A549 (cell line): ENCODE data around the gene LRRC4B. TPM values are rescaled to one million over a fixed set of nuclear protein-coding genes. Genes with fewer than 3 reads are reported as not detected.

Experiments
- ATAC-seq, 2 experiments: fragments of 200-7000 bp in 1 of 2; fragments of >200 bp in 1 of 2; cut with Nextera tagmentation in 1 of 2; cut with Tn5 transposase in 1 of 2; 3 replicates each; pipeline versions ENCODE4 v1.8.0 to v1.9.1; 2018 to 2020; ENCODE audit warnings: mild to moderate bottlenecking in 1 of 2, moderate library complexity in 1 of 2
- CTCF ChIA-PET: fragments of 300-600 bp; sonication (Branson Sonifier 250); formaldehyde crosslinking; extraction: SDS; loops from one replicate; lab custom pipeline; 2021; ENCODE audit warnings: antibody characterized with exemption, inconsistent platforms; lab: Yijun Ruan, JAX
- POLR2A ChIA-PET: fragments of 350-600 bp; formaldehyde crosslinking; extraction: SDS; loops from one replicate; lab custom pipeline; 2021; ENCODE audit warnings: antibody characterized with exemption, inconsistent platforms; lab: Yijun Ruan, JAX
- DNase-seq, 2 experiments: peaks; one replicate each; pipeline versions ENCODE4 v3.0.0 to v3.0.0-alpha.2; 2011 to 2016; ENCODE audit warnings: low read depth in 1 of 2, low spot score in 1 of 2
- FAIRE-seq: peaks from 2 replicates; lab custom pipeline; 2011; peaks lifted over from hg19 to GRCh38; lab: Jason Lieb, UNC
- H3K27ac ChIP-seq, 2 experiments: fragments of >200 bp; sonication (Bioruptor Twin); formaldehyde crosslinking; 3 replicates each; pipeline ENCODE4 v1.5.1; 2016 to 2017
- H3K4me1 ChIP-seq: fragments of >200 bp; sonication (Bioruptor Twin); formaldehyde crosslinking; 3 replicates; pipeline ENCODE4 v1.6.1; 2016
- H3K4me2 ChIP-seq: fragments of >200 bp; sonication (Bioruptor Twin); formaldehyde crosslinking; 3 replicates; pipeline ENCODE4 v1.6.1; 2016
- H3K4me3 ChIP-seq: fragments of >200 bp; sonication (Bioruptor Twin); formaldehyde crosslinking; 3 replicates; pipeline ENCODE4 v1.5.1; 2016
- H3K9me3 ChIP-seq: fragments of >200 bp; sonication (Bioruptor Twin); formaldehyde crosslinking; 3 replicates; pipeline ENCODE4 v1.6.1; 2016
- CBX2 ChIP-seq: fragments of 200-600 bp; sonication (generic); IDR thresholded peaks from 2 replicates; pipeline ENCODE4 v1.6.1; 2016; ENCODE audit warnings: low read depth, mild to moderate bottlenecking, borderline replicate concordance
- CBX8 ChIP-seq: fragments of 200-600 bp; sonication (generic); IDR thresholded peaks from 2 replicates; pipeline ENCODE4 v1.6.1; 2016
- CHD2 ChIP-seq: fragments of 150-350 bp; IDR thresholded peaks from 2 replicates; pipeline ENCODE4 v1.6.1; 2014; ENCODE audit warnings: low read length; ENCODE audit not compliant: partially characterized antibody
- CTCF ChIP-seq: fragments of >200 bp; sonication (Bioruptor Twin); formaldehyde crosslinking; IDR thresholded peaks from 3 replicates; pipeline ENCODE4 v1.5.1; 2016
- EHMT2 ChIP-seq: fragments of 200-600 bp; sonication (generic); IDR thresholded peaks from 2 replicates; pipeline ENCODE4 v1.6.1; 2016; ENCODE audit warnings: antibody characterized with exemption, low read depth, mild to moderate bottlenecking, moderate library complexity
- EP300 ChIP-seq, 2 experiments: fragments of >200 bp; sonication (Bioruptor Twin); formaldehyde crosslinking; IDR thresholded peaks; 2 replicates in 1 of 2; 3 replicates in 1 of 2; pipeline ENCODE4 v1.6.1; 2016 to 2017
- FOSB ChIP-seq: fragments of 250-450 bp; sonication (Bioruptor Pico); IDR thresholded peaks from 2 replicates; pipeline ENCODE4 v1.5.0; 2020; ENCODE audit warnings: mild to moderate bottlenecking, moderate library complexity
- FOSL2 ChIP-seq, 2 experiments: fragments of 450-650 bp in 1 of 2; fragments of >200 bp in 1 of 2; sonication (Bioruptor Twin) in 1 of 2; formaldehyde crosslinking; IDR thresholded peaks; 2 replicates each; pipeline versions ENCODE4 v1.5.0 to v1.6.1; 2016 to 2020; ENCODE audit warnings: mild to moderate bottlenecking in 1 of 2, moderate library complexity in 1 of 2
- GATA3 ChIP-seq: IDR thresholded peaks from 2 replicates; pipeline ENCODE4 v1.6.1; 2012; ENCODE audit warnings: borderline replicate concordance
- HDAC2 ChIP-seq: fragments of 200-600 bp; sonication (generic); IDR thresholded peaks from 2 replicates; pipeline ENCODE4 v1.6.1; 2016
- HMGXB4 ChIP-seq: fragments of 250-450 bp; sonication (Bioruptor Pico); IDR thresholded peaks from 2 replicates; pipeline ENCODE4 v1.5.0; 2021; ENCODE audit warnings: mild to moderate bottlenecking, moderate library complexity, borderline replicate concordance
- HOXA7 ChIP-seq: fragments of 250-450 bp; sonication (Bioruptor Pico); IDR thresholded peaks from 2 replicates; pipeline ENCODE4 v1.5.0; 2020; ENCODE audit warnings: mild to moderate bottlenecking, moderate library complexity
- HOXB13 ChIP-seq: fragments of 250-450 bp; sonication (Bioruptor Pico); IDR thresholded peaks from 2 replicates; pipeline ENCODE4 v1.5.0; 2020; ENCODE audit warnings: low read depth, mild to moderate bottlenecking, moderate library complexity
- JUN ChIP-seq, 2 experiments: fragments of >200 bp; sonication (Bioruptor Twin); formaldehyde crosslinking; IDR thresholded peaks; 2 replicates in 1 of 2; 3 replicates in 1 of 2; pipeline ENCODE4 v1.6.1; 2016 to 2017
- KDM1A ChIP-seq: fragments of 200-600 bp; sonication (generic); IDR thresholded peaks from 2 replicates; pipeline ENCODE4 v1.6.1; 2016; ENCODE audit warnings: low read depth, mild to moderate bottlenecking
- KDM5A ChIP-seq: fragments of 200-600 bp; sonication (generic); IDR thresholded peaks from 2 replicates; pipeline ENCODE4 v1.6.1; 2016; ENCODE audit warnings: antibody characterized with exemption, mild to moderate bottlenecking
- MAX ChIP-seq: IDR thresholded peaks from 2 replicates; pipeline ENCODE4 v1.6.1; 2012
- MYC ChIP-seq: IDR thresholded peaks from 2 replicates; pipeline ENCODE4 v1.6.1; 2012; ENCODE audit warnings: mild to moderate bottlenecking, inconsistent platforms, low read length, improper control_type of control experiment, borderline replicate concordance
- NR3C1 ChIP-seq: fragments of >200 bp; sonication (Bioruptor Twin); formaldehyde crosslinking; IDR thresholded peaks from 3 replicates; pipeline ENCODE4 v1.6.1; 2017
- PHF8 ChIP-seq: fragments of 200-600 bp; sonication (generic); IDR thresholded peaks from 2 replicates; pipeline ENCODE4 v1.6.1; 2016; ENCODE audit warnings: low read depth, mild to moderate bottlenecking, antibody characterized with exemption, moderate library complexity, borderline replicate concordance
- POLR2A ChIP-seq: IDR thresholded peaks from 2 replicates; pipeline ENCODE4 v1.6.1; 2012; ENCODE audit warnings: mild to moderate bottlenecking, low read length
- RARB ChIP-seq: fragments of 250-450 bp; sonication (Bioruptor Pico); IDR thresholded peaks from 2 replicates; pipeline ENCODE4 v1.8.0; 2021; ENCODE audit warnings: mild to moderate bottlenecking, moderate library complexity
- RCOR1 ChIP-seq: fragments of 150-350 bp; IDR thresholded peaks from 2 replicates; pipeline ENCODE4 v1.6.1; 2014; ENCODE audit warnings: antibody characterized with exemption, low read length, low read depth
- RFX5 ChIP-seq: fragments of 450-650 bp; IDR thresholded peaks from 2 replicates; pipeline ENCODE4 v1.7.1; 2014; ENCODE audit warnings: antibody characterized with exemption, mild to moderate bottlenecking, moderate library complexity
- RNF2 ChIP-seq: fragments of 200-600 bp; sonication (generic); IDR thresholded peaks from 2 replicates; pipeline ENCODE4 v1.6.1; 2016; ENCODE audit warnings: low read depth, mild to moderate bottlenecking, antibody characterized with exemption, moderate library complexity, borderline replicate concordance
- SMC3 ChIP-seq: fragments of >200 bp; sonication (Bioruptor Twin); formaldehyde crosslinking; IDR thresholded peaks from 3 replicates; pipeline ENCODE4 v1.6.1; 2018; ENCODE audit warnings: inconsistent platforms
- ZC3H11A ChIP-seq: fragments of 450-650 bp; IDR thresholded peaks from 2 replicates; pipeline ENCODE4 v1.6.1; 2014; ENCODE audit warnings: antibody characterized with exemption, mild to moderate bottlenecking
- ZNF302 ChIP-seq: fragments of 250-450 bp; sonication (Bioruptor Pico); IDR thresholded peaks from 2 replicates; pipeline ENCODE4 v1.9.0; 2021; ENCODE audit warnings: inconsistent platforms, mild to moderate bottlenecking, moderate library complexity
- WGBS: methylation state at CpG from one replicate; pipeline ENCODE4 v1.1.6; 2017; ENCODE audit errors: missing lambda C conversion rate; 5-methylcytosine and 5-hydroxymethylcytosine counted together
- polyA plus RNA-seq, 4 experiments: library from polyadenylated mRNA; depleted of rRNA in 3 of 4; stranded (reverse); fragments of >200 nt; fragmentation: RNase III in 1 of 4; extraction: RNeasy Plus Mini Kit Qiagen cat#74134 plus additional on column Dnase treatment in 1 of 4; gene quantifications; 2 replicates in 3 of 4; 3 replicates in 1 of 4; pipeline ENCODE4 v1.2.3, GENCODE V29; 2011 to 2017
- TF ChIP-seq, protein P1 (sequence below): fragments of 250-450 bp; sonication (Bioruptor Pico); IDR thresholded peaks from 2 replicates; pipeline ENCODE4 v1.5.0; 2020; ENCODE audit warnings: low read depth, mild to moderate bottlenecking, moderate library complexity
- TF ChIP-seq, protein P2 (sequence below): fragments of >200 bp; sonication (Bioruptor Twin); formaldehyde crosslinking; IDR thresholded peaks from 2 replicates; pipeline ENCODE4 v1.6.1; 2016

Gene LRRC4B
- polyA plus RNA-seq, 2 of the 4 experiments (the other 2 are of a cell fraction) = 0.54 to 0.97 TPM

DNA sequence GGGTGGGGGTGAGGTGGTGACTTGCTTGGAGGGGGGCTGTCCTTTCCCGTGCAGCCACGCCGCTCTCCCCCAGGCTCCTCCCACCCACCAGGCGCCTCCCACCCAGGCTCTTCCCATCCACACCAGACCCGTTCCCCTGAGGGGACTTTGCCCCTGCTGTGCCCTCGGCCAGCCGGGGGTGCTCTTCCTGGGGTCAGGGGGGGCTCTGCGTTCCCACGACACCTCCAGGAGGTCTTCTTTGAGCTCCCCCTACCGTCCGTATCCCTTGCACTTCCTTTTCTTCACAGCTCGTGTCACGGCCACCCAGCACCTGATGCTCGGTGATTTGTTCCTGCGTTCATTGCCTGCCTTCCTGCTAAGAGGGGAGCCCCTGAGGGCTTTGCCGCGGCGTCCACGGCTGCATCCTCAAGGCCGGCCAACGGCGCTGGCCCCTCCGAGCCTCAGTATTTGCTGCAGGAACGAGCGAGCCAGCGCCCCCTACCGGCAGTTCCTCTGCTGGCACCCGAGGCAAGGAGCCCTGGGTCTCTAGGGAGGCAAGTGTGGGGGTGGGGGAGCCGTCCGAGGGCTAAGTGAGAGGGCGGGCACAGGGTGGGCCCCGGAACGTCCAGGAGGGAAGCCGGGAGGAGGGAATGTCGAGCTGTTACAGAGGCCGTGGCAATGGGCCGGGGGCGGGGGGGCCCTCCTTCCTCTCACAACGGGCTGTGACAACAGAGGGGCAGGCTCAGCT, 11.8 kb downstream of the LRRC4B start (continued):
- TF ChIP-seq, protein P1, sequence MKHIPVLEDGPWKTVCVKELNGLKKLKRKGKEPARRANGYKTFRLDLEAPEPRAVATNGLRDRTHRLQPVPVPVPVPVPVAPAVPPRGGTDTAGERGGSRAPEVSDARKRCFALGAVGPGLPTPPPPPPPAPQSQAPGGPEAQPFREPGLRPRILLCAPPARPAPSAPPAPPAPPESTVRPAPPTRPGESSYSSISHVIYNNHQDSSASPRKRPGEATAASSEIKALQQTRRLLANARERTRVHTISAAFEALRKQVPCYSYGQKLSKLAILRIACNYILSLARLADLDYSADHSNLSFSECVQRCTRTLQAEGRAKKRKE (CRISPR knock-in tag) = no peak
- TF ChIP-seq KDM5A = no peak; the same call in 1 of the 2 replicates
- TF ChIP-seq PHF8 = peak; percentile 37; the same call in 1 of the 2 replicates
- TF ChIP-seq MYC = no peak
- TF ChIP-seq HDAC2 = no peak
- TF ChIP-seq RNF2 = no peak
- no peak for TF ChIP-seq KDM1A
- peak; percentile 38 for TF ChIP-seq POLR2A
- no peak for TF ChIP-seq ZNF302 (CRISPR knock-in tag)
- TF ChIP-seq FOSB (CRISPR knock-in tag) = no peak
- no peak for TF ChIP-seq CHD2
- no peak for TF ChIP-seq EP300 (IDR thresholded peaks at IDR 0.05)
- peak; percentile 72 for TF ChIP-seq MAX
- TF ChIP-seq, protein P2, sequence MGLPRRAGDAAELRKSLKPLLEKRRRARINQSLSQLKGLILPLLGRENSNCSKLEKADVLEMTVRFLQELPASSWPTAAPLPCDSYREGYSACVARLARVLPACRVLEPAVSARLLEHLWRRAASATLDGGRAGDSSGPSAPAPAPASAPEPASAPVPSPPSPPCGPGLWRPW = no peak
- TF ChIP-seq HOXB13 (CRISPR knock-in tag) = no peak
- TF ChIP-seq EHMT2 = no peak
- TF ChIP-seq ZC3H11A = no peak
- no peak for TF ChIP-seq RCOR1
- TF ChIP-seq CBX8 = no peak
- no peak for TF ChIP-seq FOSL2 (IDR thresholded peaks at IDR 0.05)
- TF ChIP-seq FOSL2 (CRISPR knock-in tag; IDR thresholded peaks at IDR 0.05) = no peak
- TF ChIP-seq HOXA7 (CRISPR knock-in tag) = no peak

DNA sequence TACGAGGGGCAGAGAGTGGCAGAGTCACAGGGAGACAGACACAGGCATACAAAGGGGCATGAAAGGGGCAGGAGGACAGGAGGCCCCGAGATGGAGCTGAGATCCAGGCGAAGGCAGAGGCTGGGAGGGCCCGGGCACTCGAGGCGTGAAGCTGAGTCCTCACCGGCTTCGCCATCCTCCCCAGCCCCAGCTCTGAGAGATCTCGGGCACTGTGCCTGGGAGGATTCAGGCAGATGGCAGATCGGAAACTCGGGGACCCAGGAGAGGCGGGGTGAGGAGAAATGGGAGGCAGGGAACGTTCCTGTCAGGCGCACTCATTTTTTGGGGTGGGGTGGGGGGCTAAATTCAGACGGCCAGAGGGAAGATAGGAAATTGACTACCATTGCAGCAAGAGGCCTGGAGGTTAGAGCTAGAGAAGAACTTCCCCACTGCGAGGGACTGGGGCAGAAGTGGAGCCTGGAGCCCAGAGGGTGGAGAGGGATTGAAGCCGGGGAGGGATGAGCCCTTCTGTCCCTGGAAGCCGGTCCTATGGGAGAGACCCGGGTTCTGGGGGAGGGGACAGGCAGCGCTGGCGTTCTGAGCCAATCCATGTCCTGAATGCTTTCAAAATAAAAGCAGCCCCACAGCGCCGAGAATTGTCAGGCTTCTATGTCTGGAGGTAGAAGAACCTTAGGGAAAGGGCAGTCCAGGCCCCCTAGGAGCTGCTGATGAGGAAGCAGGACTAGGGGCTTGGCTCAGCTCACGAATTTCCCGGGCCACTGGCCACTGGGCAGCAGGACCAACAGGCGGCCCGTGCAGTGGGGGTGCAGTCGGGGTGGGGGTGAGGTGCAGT, 12.6 kb downstream of the LRRC4B start:
- CTCF ChIA-PET = interaction anchor here (0.7 to 11.8 kb wide), 61 partner anchors 9 to 408 kb away, joined by 3 to 355 read pairs (median 6); partner anchors contain the start of gene JOSD2
- Histone ChIP-seq H3K4me3 (peak overlapping the region; percentile 64), H3K4me1 (peaks cover 14% of the 10 kb centered on the region), H3K4me2 (peak overlapping the region; percentile 91), H3K9me3 (no peaks in the 10 kb centered on the region), H3K27ac (peak overlapping the region; percentile 80 to 89)
- POLR2A ChIA-PET = interaction anchor here (0.5 to 1.0 kb wide), 5 partner anchors 17 to 198 kb away, joined by 3 to 5 read pairs (median 4); no protein-coding TSS in a partner anchor
- TF ChIP-seq CBX2 = no peak
- TF ChIP-seq NR3C1 = no peak
- TF ChIP-seq KDM5A = no peak
- no peak for TF ChIP-seq CBX8
- TF ChIP-seq RFX5 = no peak
- no peak for TF ChIP-seq JUN (IDR thresholded peaks at IDR 0.05)
- no peak for TF ChIP-seq RARB (CRISPR knock-in tag)
- no peak for TF ChIP-seq GATA3
- no peak for TF ChIP-seq SMC3
- TF ChIP-seq, protein P2 = no peak
- no peak for TF ChIP-seq CTCF
- no peak for TF ChIP-seq HMGXB4 (CRISPR knock-in tag)
- no peak for TF ChIP-seq MYC
- TF ChIP-seq POLR2A = no peak
- FAIRE-seq (no peak), ATAC-seq (peak; percentile 51 to 68), DNase-seq (peak in 1 of 2 experiments; percentile 64)
- 48% methylated on average over 23 of the region's 28 CpGs for WGBS
